Activated T-cell treated with anti-CD3 and anti-CD28 coated beads, Interleukin-2, amount 50 U/mL, for 1 hour (primary cell): ENCODE measurements around the gene KIF16B.
"Not testable (repeated sequence)": the region's sequence is repeated elsewhere in the genome, so short reads cannot be mapped to it uniquely, and the experiment has no call there.

Experiments
- DNase-seq: peaks from one replicate; pipeline ENCODE4 v3.0.0-alpha.2; 2020

Gene KIF16B

DNA sequence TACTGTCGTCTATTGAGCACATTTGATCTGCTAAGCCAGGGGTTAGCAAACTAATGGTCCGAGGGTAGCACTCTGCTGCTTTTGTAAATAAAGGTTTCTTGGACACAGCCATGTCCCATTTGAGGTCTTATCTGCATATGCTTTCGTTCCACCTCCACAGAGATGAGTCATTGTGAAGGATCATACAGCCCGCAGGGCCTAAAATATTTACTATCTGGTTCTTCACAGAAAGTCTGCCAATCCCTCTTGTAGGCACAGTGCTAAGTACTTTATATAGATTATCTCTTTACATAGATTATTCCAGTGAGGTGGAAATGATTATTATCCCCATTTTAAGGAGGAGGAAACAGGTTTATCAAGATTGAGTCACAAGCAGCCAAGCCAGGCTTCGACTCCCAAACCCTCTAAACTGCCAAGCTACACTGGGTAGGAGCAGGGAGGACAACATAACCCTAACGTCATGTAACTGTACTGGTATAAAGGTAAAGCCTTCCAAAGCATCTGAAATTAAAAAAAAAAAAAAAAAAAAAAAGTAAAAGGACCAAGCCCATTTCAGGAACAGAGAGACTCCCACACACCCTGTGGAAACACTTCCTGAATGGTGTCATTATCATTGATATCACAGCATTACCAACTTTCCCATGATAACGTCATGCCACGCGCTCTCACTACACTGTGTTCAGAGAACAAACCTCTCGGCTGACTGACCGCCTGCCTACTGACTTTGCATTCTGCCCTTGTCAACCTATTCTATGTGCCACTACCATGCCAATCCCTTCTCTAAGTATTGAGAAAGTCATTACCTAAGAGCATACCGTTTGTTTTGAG lies 101.0 kb downstream of the KIF16B start:
- DNase-seq, result no peak

DNA sequence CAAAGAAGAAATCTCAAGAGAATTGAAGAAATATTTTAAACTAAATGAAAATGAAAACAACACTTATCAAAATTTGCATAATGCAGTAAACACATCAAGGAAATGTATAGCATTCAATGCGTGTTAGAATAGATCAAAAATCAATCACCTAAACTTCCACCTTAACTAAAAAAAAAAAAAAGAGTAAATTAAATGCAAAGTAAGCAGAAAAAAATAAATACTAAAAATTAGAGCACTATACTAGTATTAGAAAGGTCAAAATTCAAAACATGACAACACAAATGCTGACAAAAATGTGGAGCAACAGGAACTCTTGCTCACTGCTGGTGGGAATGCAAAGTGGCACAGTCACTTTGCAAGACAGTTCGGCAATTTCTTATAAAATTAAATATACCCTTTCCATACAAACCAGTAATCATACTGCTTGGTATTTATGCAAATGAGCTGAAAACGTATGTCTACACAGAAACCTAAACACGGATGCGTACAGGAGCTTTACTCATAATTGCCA lies 103.8 kb downstream of the KIF16B start:
- DNase-seq, result no peak

DNA sequence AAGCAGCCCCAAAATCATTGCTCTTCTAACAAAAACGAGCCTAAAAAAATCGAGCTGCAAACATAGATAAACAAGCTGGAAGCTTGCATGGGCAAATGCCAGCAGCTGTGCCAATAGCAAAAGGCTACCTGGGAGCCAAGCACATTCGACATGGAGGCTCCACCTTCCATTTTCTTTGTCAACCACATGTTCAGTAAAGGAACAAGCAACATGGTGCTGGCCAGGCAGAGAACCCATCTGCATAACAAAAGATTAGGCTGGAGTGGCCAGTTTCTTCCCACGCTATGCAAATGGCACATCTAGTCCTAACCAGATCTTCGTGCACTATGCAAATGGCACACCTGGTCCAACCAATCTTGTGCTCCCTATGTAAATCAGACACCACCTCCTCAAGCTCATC lies 110.5 kb downstream of the KIF16B start:
- DNase-seq, result no peak

DNA sequence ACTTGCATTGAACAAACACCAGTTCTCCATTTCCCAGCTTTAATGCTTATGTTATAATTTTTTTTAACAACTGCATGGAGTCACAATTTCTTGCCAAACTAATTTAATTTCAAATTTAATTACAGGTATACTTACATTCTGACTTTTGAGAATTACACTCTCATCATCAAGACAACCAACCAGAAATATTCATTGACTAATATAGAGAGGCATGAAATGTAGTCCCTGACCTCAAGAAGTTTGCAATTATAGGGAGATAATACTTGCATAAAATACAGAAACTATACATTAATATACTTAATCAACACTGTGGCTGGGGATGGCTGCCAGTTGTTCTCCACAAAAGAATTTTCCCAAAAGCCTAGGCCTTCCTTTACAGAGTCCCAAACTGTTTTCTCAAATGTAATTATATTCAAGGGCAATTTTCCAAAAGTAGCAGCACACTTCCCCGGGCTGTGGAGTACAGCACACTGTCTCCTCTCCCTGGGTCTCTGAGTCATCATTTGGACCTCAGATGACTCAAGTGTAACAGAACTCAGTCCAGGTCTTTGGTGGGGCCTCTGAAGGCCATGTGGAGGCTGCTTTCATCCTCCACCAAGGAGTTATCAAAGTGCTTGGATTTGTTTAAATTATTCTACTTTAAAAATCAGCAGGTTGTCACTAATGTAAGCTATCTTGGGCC lies 114.1 kb downstream of the KIF16B start:
- no peak for DNase-seq

DNA sequence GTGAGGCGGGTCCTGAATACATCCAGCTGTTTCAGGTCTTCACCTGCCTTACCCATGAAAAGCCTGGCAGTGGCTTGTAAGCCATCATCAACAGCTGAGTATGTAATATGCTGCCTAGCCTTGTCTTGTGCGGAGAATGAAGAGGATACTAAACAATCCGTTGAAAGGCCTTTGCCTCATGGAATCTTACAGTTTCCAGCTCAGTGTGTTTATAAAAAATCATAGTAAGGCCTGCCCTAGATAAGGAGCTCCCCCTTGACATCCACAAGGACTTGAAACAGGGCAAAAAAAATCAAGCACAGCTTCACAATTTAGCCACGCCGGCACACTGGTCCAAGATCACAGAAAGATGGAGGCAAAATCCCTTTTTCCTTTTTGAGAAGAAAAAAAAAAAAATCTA lies 115.7 kb downstream of the KIF16B start:
- no peak for DNase-seq

DNA sequence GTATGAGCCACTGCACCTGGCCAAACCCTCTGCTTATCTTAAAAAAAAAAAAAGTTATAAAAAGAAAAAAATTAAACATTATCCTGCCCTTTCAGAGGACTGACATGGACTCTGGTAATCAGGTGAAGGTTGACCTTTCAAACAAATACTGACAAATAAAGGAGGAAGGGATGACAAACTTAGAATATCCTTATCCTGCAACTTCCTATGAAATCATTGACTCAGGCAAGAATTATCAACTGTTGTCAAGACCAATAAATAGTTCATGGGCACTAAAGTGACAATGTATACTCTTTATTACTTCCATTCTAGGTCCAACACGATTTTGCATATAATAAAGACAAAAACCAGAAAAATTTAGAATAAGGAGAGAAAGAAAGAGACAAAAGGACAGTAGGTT lies 117.9 kb downstream of the KIF16B start:
- no peak for DNase-seq

DNA sequence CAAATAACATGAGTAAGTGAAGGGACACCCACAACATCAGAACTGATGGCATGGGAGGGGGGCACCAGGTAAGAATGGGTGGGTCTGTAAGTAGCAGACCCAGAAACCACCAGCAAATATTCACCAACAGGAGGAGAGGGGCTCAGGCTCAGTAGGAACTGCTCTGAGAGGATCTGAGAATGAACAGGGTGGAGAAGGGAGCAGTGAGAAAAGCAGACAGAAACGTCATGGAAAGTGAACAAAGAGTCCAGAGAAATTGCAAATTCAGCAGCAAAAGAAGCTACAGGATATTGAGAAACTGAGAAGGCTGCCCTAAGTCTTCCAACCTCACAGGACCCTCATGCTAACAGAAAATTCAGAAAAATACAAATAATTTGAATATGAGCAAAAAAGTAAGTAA lies 121.3 kb downstream of the KIF16B start:
- no peak for DNase-seq

DNA sequence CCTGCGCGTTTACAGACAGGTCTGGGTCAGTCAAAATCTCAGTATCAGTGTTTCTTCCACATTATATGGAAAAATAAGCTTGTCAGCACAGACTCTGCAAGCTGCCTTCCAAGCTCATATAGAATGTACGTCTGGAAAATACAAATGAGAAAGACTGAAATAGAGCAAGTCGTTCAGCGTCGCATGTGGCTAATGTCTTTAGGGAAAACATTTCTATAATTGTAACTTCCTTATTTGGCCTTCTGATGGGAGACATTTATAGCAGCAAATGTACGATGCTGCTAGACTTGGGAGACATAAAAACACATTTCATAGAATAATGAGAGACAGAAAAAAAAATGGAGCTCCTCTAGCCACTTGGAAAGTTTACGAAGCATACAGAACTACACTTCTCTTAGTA lies 122.2 kb downstream of the KIF16B start:
- DNase-seq, result no peak

DNA sequence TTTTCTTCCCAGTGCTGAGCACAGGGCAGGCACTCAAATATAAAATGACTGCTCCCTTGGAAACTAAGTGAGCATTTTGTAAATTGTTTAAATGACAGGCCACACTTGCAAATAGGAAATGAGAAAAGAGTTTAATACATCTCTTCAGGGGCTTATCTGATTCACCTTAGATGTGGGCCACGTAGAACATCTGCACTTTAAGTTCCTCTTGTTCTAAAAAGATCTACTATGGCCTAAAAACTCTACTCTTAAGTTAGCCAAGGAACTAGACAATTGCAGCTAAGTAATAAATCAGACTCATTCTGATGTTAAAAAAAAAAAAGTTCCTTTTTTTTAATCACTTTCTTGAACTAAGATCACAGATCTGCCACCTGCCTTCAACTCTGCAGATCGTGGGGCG lies 126.3 kb downstream of the KIF16B start:
- no peak for DNase-seq

DNA sequence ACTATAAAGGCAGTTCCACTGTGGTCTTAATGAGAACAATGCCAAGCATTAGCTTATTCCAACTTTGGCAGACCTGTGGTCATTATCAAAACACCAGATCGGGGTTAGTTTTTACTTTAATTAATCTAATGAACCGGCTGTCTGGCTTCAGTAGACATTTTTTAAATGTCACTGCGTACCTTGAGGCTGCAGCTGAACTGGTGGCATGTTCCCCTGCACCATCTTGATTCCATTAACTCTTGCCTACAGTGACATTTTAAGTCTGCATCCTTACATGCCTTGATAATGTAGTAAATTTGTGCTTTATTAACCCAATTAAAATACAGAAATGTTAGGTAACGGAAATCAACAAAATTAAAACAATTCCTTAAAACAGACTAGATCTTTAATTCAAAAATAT lies 127.0 kb downstream of the KIF16B start:
- DNase-seq, result no peak

DNA sequence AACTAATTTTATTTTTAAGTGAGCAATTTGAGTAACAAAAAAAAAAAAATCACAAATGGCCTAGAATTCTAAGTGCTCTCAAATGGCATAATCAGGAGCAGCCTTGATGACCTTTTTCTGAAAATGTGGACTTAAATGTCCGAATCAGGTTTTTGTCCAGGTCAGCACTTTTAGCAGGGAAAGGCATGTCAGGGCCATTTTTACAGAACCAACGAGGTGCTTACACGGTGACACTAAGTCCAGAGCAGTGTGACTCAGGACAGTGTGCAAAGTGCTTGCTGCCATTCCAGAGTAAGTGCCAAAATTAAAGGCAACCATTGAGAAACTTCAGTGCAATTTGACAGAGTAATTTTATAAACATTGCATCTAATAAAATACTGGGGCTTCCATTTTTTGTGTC lies 127.8 kb downstream of the KIF16B start:
- no peak for DNase-seq

DNA sequence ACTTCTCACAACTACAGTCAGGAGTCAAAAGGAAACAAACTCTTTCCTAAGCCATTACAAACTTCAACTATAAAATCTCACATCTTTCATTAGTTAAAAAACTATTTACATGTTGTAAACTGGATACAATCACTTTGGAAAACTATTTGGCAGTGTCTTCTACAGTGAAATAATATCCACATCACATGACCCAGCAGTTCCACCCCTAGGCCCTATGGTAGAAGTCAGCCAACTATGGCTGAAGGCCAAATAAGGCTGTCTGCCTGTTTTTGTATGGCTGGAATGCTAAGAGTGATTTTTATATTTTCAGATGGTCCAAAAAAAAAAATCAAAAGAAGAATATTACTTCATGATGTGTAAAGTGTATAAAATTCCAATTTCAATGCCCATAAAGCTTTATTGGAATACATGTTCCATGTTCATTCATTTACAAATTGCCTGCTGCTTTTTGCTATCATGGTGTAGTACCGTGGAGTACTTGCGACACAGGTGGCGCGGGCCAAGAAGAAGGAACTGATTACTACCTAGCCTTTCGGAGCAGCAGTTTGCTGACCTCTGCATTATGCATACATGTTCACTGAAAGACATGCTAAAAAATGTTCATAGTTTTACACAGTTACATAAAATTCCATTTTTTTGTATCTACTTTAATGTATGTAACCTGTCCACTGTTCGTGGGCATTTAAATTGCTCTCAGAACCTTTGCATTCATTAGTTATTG lies 129.0 kb downstream of the KIF16B start:
- no peak for DNase-seq

DNA sequence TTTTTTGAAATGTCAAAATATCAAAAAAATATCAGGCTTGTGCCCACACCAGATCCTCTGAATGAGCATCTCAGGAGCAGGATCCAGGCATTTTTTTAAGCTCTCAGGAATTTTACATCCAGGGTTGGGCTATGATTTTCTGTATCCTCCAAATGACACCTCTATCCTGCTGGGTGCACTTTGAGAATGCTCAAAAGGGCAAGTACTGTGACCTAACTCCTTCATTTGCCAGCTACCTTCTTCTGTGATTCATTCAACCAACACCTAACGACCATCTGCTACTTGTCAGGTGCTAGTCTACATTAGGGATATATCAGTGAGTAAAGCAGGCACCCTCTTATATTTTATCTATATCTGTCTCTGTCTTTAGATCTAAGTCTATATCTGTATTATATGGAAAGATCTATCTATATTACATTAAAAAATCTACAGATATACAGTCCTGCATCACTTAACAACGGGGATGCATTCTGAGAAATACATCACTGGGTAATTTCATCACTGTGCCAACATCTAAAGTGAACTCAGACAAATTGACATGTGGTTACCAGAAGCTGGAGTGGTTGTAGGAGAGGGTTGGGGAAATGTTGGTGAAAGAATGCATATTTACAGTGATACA lies 131.6 kb downstream of the KIF16B start:
- DNase-seq, result no peak

DNA sequence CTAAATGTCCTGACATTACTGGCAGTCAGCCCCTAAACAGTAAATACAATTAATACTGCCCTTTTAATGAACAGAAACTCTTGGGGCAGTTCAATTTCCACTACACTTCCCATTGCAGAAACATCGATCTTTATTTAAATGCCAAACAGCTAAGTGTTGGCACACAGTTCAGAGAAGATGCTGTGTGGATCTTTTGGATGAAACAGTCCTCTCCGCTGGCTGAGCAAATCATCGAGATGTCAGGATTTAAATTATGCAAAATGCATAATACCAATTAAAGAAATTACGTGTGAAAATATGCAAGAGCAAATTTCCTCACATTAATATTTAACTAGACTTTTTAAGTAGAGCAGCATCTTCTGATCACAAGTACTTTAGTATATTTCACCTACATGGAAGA lies 132.6 kb downstream of the KIF16B start:
- no peak for DNase-seq

DNA sequence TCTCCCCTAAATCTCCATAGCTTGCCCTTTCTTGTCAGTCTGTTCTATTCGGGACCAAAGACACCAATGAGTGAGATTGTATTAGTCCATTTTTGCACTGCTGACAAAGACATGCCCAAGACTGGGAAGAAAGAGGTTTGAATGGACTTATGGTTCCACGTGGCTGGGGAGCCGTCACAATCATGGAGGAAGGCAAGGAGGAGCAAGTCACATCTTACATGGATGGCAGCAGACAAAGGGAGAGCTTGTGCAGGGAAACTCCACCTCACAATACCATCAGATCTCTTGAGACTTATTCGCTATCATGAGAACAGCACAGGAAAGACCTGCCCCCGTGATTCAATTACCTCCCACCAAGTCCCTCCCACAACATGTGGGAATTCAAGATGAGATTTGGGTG lies 133.7 kb downstream of the KIF16B start:
- DNase-seq, result not testable (repeated sequence)

DNA sequence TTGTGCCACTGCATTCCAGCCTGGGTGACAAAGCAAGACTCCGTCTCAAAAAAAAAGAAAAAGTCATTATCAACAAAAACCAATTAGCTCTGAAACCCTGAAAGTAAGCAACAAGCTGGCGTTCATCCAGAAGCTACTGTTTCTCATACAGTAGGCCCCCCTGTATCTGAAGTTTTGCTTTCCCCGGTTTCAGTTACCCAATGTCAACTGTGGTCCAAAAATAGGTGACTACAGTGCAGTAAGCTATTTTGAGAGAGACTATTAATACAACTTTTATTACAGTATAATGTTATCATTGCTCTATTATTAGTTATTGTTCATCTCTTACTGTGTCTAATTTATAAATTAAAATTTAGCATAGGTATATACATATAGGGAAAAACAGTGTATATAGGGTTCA lies 135.1 kb downstream of the KIF16B start:
- no peak for DNase-seq

DNA sequence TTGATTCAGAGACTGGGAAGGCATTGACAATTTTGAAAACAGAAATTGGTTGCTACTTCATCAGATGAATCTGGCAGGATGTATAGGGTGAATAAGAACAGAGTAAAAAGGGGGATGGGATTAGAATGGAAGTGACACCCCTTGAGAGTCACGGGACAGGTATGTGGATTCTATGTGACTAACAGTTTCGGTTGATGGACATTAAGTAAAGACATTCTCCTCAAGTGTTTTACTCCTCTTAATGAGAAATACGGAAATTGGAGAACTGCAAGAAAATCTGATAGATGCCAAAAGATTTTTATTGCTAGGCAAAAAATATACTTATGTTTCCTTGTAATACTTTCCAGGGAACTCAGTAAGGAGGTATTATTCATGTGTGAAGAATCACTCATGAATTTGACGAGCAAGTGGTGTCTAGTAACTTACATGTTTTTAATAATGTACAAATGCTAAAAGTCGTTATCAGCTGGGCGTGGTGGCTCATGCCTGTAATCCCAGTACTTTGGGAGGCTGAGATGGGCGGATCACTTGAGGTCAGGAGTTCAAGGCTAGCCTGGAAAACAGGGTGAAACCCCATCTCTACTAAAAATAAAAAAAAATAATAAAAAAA lies 135.8 kb downstream of the KIF16B start:
- DNase-seq, result no peak

DNA sequence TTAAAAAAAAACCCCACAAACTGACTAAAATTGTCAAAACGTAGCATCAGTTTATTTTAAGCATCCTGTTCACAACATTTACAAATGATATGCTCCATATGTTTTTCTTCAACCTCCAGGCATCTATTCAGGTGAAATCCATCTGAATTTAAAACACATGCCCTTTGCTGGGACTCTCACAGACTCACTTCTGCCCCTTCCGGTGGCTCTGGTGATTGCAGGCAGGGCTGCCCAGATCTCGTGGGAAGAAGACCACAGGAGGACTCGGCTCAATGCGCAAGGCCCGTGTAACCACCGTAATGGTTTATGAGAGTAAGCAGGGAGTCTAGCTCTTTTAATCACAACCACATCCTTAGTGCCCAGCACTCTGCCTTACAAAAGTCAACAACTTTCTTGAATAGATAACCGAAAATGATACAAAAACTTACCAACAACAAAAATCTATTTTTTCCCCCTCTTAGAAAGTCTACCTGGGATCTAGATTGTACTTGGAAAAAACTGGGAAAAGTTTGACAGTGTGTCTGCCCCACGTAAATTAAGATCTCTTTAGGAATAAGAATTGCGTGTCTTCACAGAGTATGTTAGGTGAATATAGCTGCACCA lies 139.1 kb downstream of the KIF16B start:
- peak; percentile 48 for DNase-seq

DNA sequence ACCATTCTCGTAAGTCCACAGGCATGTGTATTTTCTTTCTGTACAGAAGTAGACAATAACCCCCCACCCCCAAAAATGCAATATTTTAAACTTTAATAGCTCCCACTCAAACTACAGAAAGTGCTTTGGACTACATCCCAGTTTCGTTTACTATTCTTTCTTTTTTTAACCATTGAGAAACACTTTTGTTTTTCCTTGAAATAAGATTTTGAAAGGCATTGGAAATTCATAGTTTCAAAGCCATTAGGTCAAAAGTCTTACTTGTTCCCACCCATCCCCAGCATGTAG lies 140.0 kb downstream of the KIF16B start:
- no peak for DNase-seq

DNA sequence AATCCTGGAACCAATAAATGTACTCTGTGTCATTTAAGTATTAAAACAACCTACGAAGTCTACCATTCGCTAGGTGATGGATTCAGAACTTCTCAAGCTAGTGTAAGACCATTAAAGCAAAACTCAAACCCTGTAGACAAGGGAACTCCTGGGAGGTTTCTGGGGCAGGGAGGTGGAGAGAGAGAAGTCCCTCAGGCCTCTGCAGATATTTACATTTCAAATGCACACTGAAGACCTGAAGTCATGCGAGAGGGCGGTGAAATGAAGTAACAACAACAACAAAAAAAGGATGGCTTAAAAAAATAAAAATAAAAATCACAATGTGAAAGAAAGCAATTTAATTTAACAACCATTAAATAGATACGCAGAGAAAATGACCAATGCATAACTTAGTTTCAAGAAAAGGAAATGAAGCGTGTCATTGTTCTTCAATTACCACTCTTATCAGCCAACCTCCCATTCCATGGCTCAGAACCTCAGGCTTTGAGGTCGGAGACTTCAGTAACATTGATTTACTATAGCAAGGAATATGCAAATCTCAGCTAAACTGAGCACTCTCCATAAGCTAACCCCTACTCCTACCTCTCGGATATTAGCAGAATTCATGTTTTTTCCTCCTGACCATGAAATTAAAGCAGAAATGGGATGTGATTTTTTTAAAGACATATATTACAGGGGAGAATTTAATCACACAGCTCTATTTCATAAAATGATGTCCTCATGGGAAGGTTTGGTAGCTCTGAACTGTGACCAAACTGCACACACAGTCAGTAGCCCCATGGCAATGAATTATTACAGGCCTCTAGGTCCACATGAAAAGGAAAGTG lies 140.6 kb downstream of the KIF16B start:
- DNase-seq, result no peak

DNA sequence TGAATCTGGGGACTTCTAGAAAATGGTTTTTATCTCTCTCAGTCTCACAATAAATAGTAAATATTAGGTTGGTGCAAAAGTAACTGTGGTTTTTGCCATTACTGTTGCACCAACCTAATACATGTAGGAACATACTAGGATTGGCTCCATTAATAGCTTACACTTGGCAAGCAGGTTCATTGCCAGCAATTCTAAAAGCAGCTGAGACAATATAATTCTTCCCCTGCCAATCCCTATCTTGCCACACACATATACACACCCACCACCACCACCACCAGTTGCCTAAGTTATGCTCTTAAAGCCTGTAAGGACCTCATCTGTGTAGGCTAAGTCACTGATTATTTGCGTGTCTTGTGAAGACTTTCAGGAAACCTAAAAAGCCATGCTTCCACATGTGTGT lies 145.1 kb downstream of the KIF16B start:
- no peak for DNase-seq

DNA sequence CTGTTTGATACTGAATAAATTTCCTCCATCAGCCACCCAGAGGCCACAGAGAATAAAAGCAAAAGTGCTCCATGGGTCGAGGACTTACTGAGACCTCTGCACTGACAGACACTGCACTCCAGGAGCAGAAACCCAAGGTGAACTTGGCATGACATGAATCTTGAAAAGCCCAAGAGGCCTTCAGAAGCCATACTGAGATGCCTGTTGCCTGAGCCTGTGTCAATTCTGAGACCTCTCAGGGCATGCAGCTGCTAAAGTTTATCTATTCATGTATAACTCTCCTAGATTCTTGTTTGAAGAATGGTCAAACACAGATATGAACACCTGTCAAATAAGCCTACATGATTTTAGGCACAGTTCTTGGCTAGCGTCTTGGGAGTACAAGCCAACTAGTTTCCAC lies 145.7 kb downstream of the KIF16B start:
- no peak for DNase-seq
